ENCODE data around the gene FANCM.

The FANCM gene

DNA sequence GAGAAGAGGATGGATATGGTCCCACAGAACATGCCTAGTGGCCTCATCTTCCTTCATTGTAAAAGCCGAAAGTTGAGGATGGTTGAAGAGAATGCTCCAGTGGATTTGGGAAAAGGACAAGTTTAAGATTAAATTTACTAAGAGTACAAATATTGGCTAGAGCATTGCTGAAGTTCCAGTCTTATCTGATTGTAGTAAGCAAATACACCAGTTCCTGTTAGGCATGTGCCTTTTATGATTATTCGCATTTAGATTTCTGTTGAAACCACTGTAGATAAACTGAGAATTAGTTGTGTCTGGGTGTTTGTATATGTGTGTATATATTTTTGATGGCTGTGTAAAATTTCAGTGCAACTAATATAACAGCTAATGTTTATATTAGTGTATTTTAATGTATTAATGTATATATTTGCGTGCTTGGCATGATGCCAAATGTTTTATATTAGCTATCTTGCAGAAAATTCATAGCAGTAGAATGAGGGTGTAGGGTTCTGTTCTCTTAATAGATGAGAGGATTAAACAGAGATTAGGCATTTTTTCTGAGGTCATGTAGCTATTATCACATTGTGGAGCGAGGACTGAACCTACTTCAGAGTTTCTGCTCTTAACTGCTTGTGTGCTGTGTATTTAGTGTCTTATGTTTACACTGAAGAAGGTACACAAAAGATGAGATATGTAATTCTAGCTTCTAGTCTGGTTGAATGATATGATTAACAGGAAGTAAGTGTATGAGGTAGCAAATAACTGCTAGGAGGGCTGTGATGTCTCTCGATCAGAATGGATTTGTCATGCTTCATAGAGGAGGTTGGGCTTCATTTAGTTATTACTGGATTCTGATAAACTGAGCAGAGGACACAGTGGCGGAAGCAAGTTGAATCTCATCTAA lies 22.6 kb upstream of the FANCM start:
- no peak overlapping the region for H3K4me3 ChIP-seq (ENCODE audit: insufficient read depth, low read depth, low read length, poor library complexity, severe bottlenecking)
- H3K4me1 ChIP-seq (ENCODE audit: control insufficient read depth, insufficient read depth, low read length, poor library complexity, severe bottlenecking): no peaks in the 10 kb centered on the region
- DNase-seq: no peak
- no peaks in the 10 kb centered on the region for H3K27me3 ChIP-seq (replicated peaks; ENCODE audit: control insufficient read depth, insufficient read depth, low read length, poor library complexity, severe bottlenecking)
- H3K9me3 ChIP-seq (ENCODE audit: control insufficient read depth, low read length): no peaks in the 10 kb centered on the region
- H3K27ac ChIP-seq (ENCODE audit: insufficient read depth, low read length, poor library complexity, severe bottlenecking): no peak overlapping the region
- peaks cover 38% of the 10 kb centered on the region for H3K36me3 ChIP-seq (ENCODE audit: control insufficient read depth, insufficient read depth, low read length)

DNA sequence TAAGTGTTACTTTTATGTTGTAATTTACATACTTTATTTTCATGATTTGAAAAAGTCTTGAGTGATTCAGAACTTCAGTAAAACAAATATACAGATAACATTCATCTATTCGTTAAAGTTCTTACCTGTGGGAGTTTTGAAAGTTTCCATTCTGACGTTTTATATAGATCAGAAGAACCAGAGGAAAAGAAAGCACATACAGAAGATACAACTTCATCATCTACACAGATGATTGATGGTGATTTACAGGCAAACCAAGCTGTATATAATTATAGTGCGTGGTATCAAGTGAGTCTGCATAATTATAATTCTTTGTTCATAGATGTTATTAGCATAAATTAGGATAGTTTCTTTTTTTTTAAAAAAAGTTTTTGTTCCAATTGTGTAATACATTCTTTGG lies 21.4 kb upstream of the FANCM start:
- Histone ChIP-seq H3K27me3 (replicated peaks; ENCODE audit: control insufficient read depth, insufficient read depth, low read length, poor library complexity, severe bottlenecking) (no peaks in the 10 kb centered on the region), H3K27ac (ENCODE audit: insufficient read depth, low read length, poor library complexity, severe bottlenecking) (no peak overlapping the region), H3K4me1 (ENCODE audit: control insufficient read depth, insufficient read depth, low read length, poor library complexity, severe bottlenecking) (no peaks in the 10 kb centered on the region), H3K36me3 (ENCODE audit: control insufficient read depth, insufficient read depth, low read length) (peaks cover 42% of the 10 kb centered on the region), H3K9me3 (ENCODE audit: control insufficient read depth, low read length) (no peaks in the 10 kb centered on the region), H3K4me3 (ENCODE audit: insufficient read depth, low read depth, low read length, poor library complexity, severe bottlenecking) (no peak overlapping the region)
- DNase-seq: no peak

DNA sequence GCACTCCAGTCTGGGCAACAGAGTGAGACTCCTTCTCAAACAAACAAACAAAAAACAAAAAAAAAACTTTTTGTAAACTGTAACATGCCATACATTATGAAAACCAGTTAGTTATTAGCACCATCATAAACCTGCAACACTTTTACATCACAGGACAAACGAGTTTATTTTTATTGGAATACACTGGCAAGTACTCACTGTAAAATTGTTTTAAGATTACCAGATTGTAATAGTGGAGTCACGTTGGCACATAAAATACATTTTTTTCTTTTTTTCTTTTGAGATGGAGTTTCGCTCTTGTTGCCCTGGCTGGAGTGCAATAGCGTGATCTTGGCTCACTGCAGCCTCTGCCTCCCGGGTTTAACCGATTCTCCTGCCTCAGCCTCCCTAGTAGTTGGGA lies 17.1 kb upstream of the FANCM start:
- DNase-seq: no peak
- H3K27ac ChIP-seq (ENCODE audit: insufficient read depth, low read length, poor library complexity, severe bottlenecking): no peak overlapping the region
- H3K4me1 ChIP-seq (ENCODE audit: control insufficient read depth, insufficient read depth, low read length, poor library complexity, severe bottlenecking): no peaks in the 10 kb centered on the region
- H3K4me3 ChIP-seq (ENCODE audit: insufficient read depth, low read depth, low read length, poor library complexity, severe bottlenecking): no peak overlapping the region
- no peaks in the 10 kb centered on the region for H3K9me3 ChIP-seq (ENCODE audit: control insufficient read depth, low read length)
- no peaks in the 10 kb centered on the region for H3K27me3 ChIP-seq (replicated peaks; ENCODE audit: control insufficient read depth, insufficient read depth, low read length, poor library complexity, severe bottlenecking)
- H3K36me3 ChIP-seq (ENCODE audit: control insufficient read depth, insufficient read depth, low read length): peaks cover 38% of the 10 kb centered on the region

DNA sequence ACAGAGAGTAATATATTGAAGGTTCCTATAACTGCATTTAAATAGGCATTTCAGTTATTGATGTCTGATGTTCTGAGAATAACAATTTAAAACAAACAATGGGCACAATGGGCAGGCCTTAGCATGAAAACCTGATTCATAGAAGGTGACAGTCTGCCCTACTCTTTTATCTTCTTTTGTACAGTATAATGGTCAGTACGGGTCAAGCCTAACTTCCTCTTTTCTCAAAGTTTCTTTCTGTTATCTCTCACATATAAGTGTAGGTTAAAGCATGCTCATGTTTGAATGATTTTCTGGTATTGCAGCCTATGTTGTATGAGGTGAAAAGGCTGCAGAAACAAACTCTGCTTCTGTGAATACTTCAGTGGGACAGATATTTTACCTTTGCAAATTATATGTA lies 15.6 kb upstream of the FANCM start:
- peaks cover 39% of the 10 kb centered on the region for H3K36me3 ChIP-seq (ENCODE audit: control insufficient read depth, insufficient read depth, low read length)
- H3K4me1 ChIP-seq (ENCODE audit: control insufficient read depth, insufficient read depth, low read length, poor library complexity, severe bottlenecking): no peaks in the 10 kb centered on the region
- H3K4me3 ChIP-seq (ENCODE audit: insufficient read depth, low read depth, low read length, poor library complexity, severe bottlenecking): no peak overlapping the region
- no peaks in the 10 kb centered on the region for H3K27me3 ChIP-seq (replicated peaks; ENCODE audit: control insufficient read depth, insufficient read depth, low read length, poor library complexity, severe bottlenecking)
- H3K27ac ChIP-seq (ENCODE audit: insufficient read depth, low read length, poor library complexity, severe bottlenecking): no peak overlapping the region
- no peaks in the 10 kb centered on the region for H3K9me3 ChIP-seq (ENCODE audit: control insufficient read depth, low read length)
- DNase-seq: no peak

DNA sequence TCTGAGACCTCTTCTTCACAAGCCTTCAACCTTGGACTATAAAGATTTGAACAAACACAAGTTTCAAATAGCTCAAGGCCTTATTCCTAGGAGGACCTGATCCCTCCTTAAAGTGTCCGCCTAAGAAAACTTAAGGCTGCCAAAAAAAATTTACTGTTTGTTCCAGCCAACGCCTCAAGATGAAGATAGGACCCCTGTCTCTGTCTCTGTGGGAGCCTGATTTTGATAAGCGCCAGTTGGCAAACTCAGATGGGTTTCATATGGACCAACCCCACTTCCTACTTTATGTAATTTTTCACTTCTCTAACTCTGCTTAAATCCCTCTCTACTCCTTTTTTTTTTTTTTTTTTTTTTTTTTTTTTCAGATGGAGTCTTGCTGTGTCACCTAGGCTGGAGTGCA lies 12.5 kb upstream of the FANCM start:
- no peak overlapping the region for H3K27ac ChIP-seq (ENCODE audit: insufficient read depth, low read length, poor library complexity, severe bottlenecking)
- H3K27me3 ChIP-seq (replicated peaks; ENCODE audit: control insufficient read depth, insufficient read depth, low read length, poor library complexity, severe bottlenecking): no peaks in the 10 kb centered on the region
- no peaks in the 10 kb centered on the region for H3K4me1 ChIP-seq (ENCODE audit: control insufficient read depth, insufficient read depth, low read length, poor library complexity, severe bottlenecking)
- no peaks in the 10 kb centered on the region for H3K9me3 ChIP-seq (ENCODE audit: control insufficient read depth, low read length)
- DNase-seq: no peak
- peaks cover 21% of the 10 kb centered on the region for H3K36me3 ChIP-seq (ENCODE audit: control insufficient read depth, insufficient read depth, low read length)
- H3K4me3 ChIP-seq (ENCODE audit: insufficient read depth, low read depth, low read length, poor library complexity, severe bottlenecking): no peak overlapping the region

DNA sequence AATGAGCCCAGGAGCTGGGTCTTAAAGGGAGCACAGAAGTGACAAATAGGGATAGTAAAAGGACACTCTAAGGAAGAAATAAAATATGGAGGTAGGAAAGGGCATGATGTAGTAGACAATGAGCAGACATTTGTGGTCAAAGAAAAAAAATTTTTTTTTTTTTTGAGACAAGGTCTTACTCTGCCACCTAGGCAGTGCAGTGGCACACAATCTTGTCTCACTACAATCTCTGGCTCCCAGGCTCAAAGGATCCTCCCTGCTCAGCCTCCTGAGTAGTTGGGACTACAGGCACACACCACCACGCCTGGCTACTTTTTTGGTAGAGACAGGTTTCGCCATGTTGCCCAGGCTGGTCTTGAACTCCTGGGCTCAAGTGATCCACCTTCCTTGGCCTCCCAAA lies 10.0 kb upstream of the FANCM start:
- H3K27me3 ChIP-seq (replicated peaks; ENCODE audit: control insufficient read depth, insufficient read depth, low read length, poor library complexity, severe bottlenecking): no peaks in the 10 kb centered on the region
- no peaks in the 10 kb centered on the region for H3K9me3 ChIP-seq (ENCODE audit: control insufficient read depth, low read length)
- no peak overlapping the region for H3K4me3 ChIP-seq (ENCODE audit: insufficient read depth, low read depth, low read length, poor library complexity, severe bottlenecking)
- no peak overlapping the region for H3K27ac ChIP-seq (ENCODE audit: insufficient read depth, low read length, poor library complexity, severe bottlenecking)
- H3K36me3 ChIP-seq (ENCODE audit: control insufficient read depth, insufficient read depth, low read length): peaks cover 15% of the 10 kb centered on the region
- no peak for DNase-seq
- H3K4me1 ChIP-seq (ENCODE audit: control insufficient read depth, insufficient read depth, low read length, poor library complexity, severe bottlenecking): no peaks in the 10 kb centered on the region

DNA sequence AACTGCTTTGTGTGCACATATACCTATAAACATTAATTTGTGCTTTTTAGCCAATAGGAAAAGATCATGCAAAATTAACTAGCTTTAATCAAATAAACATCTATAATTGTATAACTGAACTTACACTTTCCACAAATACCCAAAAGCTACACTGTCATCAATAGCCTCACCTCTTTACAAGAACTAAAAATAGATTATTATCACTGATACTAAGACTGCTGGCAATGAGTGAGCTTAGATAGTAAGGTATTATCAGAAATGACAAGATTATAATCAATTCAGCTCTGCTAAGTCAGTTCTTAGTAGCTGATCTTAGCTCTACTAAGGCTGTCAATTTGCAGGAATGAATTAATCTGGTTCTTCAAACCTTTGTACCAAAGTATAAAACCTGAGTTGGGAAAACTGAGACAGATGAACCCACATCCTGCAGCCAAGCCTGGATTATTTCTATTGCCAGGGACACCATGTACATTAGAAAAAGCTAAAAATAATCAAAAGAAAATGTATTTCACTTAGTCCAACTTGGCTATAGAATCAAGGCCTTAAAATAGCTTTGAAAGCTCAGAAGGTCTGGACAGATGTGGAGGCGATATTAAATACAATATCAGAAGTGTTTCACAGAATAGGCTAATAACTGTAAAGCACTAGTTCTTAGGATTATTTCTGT lies 6.6 kb upstream of the FANCM start:
- no peaks in the 10 kb centered on the region for H3K9me3 ChIP-seq (ENCODE audit: control insufficient read depth, low read length)
- H3K36me3 ChIP-seq (ENCODE audit: control insufficient read depth, insufficient read depth, low read length): peaks cover 8% of the 10 kb centered on the region
- H3K27ac ChIP-seq (ENCODE audit: insufficient read depth, low read length, poor library complexity, severe bottlenecking): no peak overlapping the region
- no peaks in the 10 kb centered on the region for H3K27me3 ChIP-seq (replicated peaks; ENCODE audit: control insufficient read depth, insufficient read depth, low read length, poor library complexity, severe bottlenecking)
- no peak for DNase-seq
- no peak overlapping the region for H3K4me3 ChIP-seq (ENCODE audit: insufficient read depth, low read depth, low read length, poor library complexity, severe bottlenecking)
- H3K4me1 ChIP-seq (ENCODE audit: control insufficient read depth, insufficient read depth, low read length, poor library complexity, severe bottlenecking): no peaks in the 10 kb centered on the region

DNA sequence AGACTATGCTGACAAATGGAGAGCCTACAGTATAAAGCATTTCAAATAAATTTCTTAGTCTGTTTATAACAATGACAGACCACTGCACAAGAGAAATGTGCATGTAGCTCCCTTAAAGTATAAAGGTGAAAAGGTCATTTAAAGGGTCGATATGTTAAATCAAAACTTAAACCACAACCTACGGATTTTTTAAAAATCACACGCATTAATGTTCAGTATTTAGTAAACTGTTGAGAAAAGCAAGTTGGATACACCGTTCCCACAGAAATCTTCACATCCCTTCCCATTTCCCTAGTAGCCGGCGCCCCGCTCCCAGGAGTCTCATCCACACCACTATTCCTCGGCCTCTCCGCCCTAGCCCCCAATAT lies 2.1 kb upstream of the FANCM start:
- Histone ChIP-seq H3K4me1 (ENCODE audit: control insufficient read depth, insufficient read depth, low read length, poor library complexity, severe bottlenecking) (peaks cover 9% of the 10 kb centered on the region), H3K9me3 (ENCODE audit: control insufficient read depth, low read length) (no peaks in the 10 kb centered on the region), H3K4me3 (ENCODE audit: insufficient read depth, low read depth, low read length, poor library complexity, severe bottlenecking) (peak overlapping the region; percentile 95), H3K27me3 (replicated peaks; ENCODE audit: control insufficient read depth, insufficient read depth, low read length, poor library complexity, severe bottlenecking) (no peaks in the 10 kb centered on the region), H3K36me3 (ENCODE audit: control insufficient read depth, insufficient read depth, low read length) (peaks cover 5% of the 10 kb centered on the region), H3K27ac (ENCODE audit: insufficient read depth, low read length, poor library complexity, severe bottlenecking) (peak overlapping the region; percentile 83)
- DNase-seq: no peak

DNA sequence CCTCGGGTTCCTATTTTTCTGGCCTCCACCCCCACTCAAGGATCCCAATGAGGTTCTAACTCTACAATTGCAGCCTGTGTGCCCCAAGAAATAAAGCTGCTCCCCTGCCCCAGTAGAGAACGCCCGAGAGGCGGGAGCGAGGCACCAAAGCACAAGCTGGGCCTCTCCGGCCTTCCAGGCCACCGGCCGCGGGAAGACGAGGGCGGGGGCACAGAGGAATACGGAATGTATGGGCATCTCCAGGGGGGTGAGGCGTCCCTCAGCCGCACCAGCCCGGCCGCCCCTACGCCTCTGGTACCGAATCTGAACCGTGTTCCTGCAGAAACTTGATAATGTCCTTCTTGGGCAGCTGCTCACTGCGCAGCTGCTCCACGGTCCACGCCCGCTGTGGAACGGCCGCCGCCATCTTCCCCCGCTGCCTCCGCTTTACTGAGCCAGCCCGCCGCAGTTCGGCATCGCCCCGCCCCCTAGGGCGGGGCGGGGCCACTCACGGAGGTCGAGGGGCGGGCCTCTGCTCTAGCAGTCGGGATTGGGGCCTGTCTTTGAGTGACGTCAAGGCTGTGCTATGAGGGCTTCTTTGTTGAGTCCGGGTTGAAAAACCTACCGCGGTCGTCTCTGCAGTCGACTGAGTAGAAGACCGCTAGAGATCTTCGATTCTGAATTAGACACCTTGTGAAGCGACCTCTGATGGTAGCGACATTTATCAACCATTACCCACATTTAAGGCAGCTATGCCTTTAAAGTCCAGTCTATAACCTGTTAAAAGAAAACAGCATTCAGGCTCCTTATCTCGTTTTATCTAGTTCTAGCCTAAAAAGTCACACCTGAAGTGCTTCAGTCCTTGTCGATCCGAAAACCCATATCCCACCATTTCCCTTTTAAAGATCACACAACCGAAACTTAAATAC lies 1.4 kb upstream of the FANCM start, which contains the start of gene FKBP3:
Gene FKBP3, minus strand, starts transcription at position 431 of the 908 bp plus-strand sequence. Its CDS starts 25 bp downstream, at position 406.
- Histone ChIP-seq H3K9me3 (ENCODE audit: control insufficient read depth, low read length) (no peaks in the 10 kb centered on the region), H3K36me3 (ENCODE audit: control insufficient read depth, insufficient read depth, low read length) (peaks cover under 1% of the 10 kb centered on the region), H3K4me1 (ENCODE audit: control insufficient read depth, insufficient read depth, low read length, poor library complexity, severe bottlenecking) (peaks cover 9% of the 10 kb centered on the region), H3K27me3 (replicated peaks; ENCODE audit: control insufficient read depth, insufficient read depth, low read length, poor library complexity, severe bottlenecking) (no peaks in the 10 kb centered on the region), H3K4me3 (ENCODE audit: insufficient read depth, low read depth, low read length, poor library complexity, severe bottlenecking) (peak within 1 kb of the TSS; percentile 95), H3K27ac (ENCODE audit: insufficient read depth, low read length, poor library complexity, severe bottlenecking) (peak within 1 kb of the TSS; percentile 83)
- DNase-seq: peak; percentile 93 to 95 (median 95)
